ENCODE measurements around the gene HES5.
"Not testable (repeated sequence)": the region's sequence is repeated elsewhere in the genome, so short reads cannot be mapped to it uniquely, and the experiment has no call there.

HES5 gene

GRCh38 chr1:2560299-2561073 is 30.4 kb upstream of the HES5 start:
- no peak for DNase-seq (ENCODE audit: low read depth in 2 of 2)

- no peak for DNase-seq (ENCODE audit: low read depth in 2 of 2)
Measured at GRCh38 chr1:2559509-2560298, 29.6 kb upstream of the HES5 start.

- DNase-seq (ENCODE audit: low read depth in 2 of 2): no peak
Measured at GRCh38 chr1:2558861-2559260, 28.8 kb upstream of the HES5 start.

GRCh38 chr1:2558420-2558819 is 28.4 kb upstream of the HES5 start:
- no peak for DNase-seq (ENCODE audit: low read depth in 2 of 2)

GRCh38 chr1:2557482-2558400 is 27.7 kb upstream of the HES5 start:
- DNase-seq (ENCODE audit: low read depth in 2 of 2): no peak

GRCh38 chr1:2556678-2557481 is 26.8 kb upstream of the HES5 start:
- DNase-seq (ENCODE audit: low read depth in 2 of 2): no peak

GRCh38 chr1:2556277-2556677 is 26.2 kb upstream of the HES5 start, which contains the start of gene TNFRSF14:
TNFRSF14 (plus strand) TSS chr1:2556371; CDS start chr1:2556665, 294 bp downstream.
- DNase-seq (ENCODE audit: low read depth in 2 of 2): no peak

- DNase-seq (ENCODE audit: low read depth in 2 of 2): no peak
Measured at GRCh38 chr1:2555634-2556276, 25.7 kb upstream of the HES5 start.

GRCh38 chr1:2554621-2555387 is 24.7 kb upstream of the HES5 start:
- no peak for DNase-seq (ENCODE audit: low read depth in 2 of 2)

- DNase-seq (ENCODE audit: low read depth in 2 of 2): no peak
Measured at GRCh38 chr1:2553871-2554620, 24.0 kb upstream of the HES5 start.

- not testable (repeated sequence) for DNase-seq (ENCODE audit: low read depth in 2 of 2)
Measured at GRCh38 chr1:2553076-2553475, 23.0 kb upstream of the HES5 start.

GRCh38 chr1:2552189-2552588 is 22.1 kb upstream of the HES5 start:
- DNase-seq (ENCODE audit: low read depth in 2 of 2): no peak

- DNase-seq (ENCODE audit: low read depth in 2 of 2): not testable (repeated sequence)
Measured at GRCh38 chr1:2551544-2551943, 21.5 kb upstream of the HES5 start.

GRCh38 chr1:2550309-2550861 is 20.3 kb upstream of the HES5 start:
- DNase-seq (ENCODE audit: low read depth in 2 of 2): not testable (repeated sequence)

- DNase-seq (ENCODE audit: low read depth in 2 of 2): not testable (repeated sequence)
Measured at GRCh38 chr1:2549367-2550029, 19.4 kb upstream of the HES5 start.

GRCh38 chr1:2548068-2548589 is 18.1 kb upstream of the HES5 start:
- DNase-seq (ENCODE audit: low read depth in 2 of 2): no peak

- DNase-seq (ENCODE audit: low read depth in 2 of 2): no peak
Measured at GRCh38 chr1:2547210-2548067, 17.4 kb upstream of the HES5 start.
